CD4-positive, alpha-beta T cell treated with Interleukin-15 for 1 hour (primary cell): Measurements from ENCODE around the gene ECE2.
"Not testable (repeated sequence)": the region's sequence is repeated elsewhere in the genome, so short reads cannot be mapped to it uniquely, and the experiment has no call there.

Experiments used
- DNase-seq: peaks from one replicate; pipeline ENCODE4 v3.0.0-alpha.2; 2020

Gene ECE2

GRCh38 chr3:184339001-184339400 lies 63.2 kb downstream of the ECE2 start:
- no peak for DNase-seq

GRCh38 chr3:184339451-184340135 lies 63.8 kb downstream of the ECE2 start:
- DNase-seq: not testable (repeated sequence)

- DNase-seq: no peak
These were observed 66.1 kb downstream of the ECE2 start for GRCh38 chr3:184341925-184342324.
